ENCODE measurements around the gene TSPAN4.

DNA sequence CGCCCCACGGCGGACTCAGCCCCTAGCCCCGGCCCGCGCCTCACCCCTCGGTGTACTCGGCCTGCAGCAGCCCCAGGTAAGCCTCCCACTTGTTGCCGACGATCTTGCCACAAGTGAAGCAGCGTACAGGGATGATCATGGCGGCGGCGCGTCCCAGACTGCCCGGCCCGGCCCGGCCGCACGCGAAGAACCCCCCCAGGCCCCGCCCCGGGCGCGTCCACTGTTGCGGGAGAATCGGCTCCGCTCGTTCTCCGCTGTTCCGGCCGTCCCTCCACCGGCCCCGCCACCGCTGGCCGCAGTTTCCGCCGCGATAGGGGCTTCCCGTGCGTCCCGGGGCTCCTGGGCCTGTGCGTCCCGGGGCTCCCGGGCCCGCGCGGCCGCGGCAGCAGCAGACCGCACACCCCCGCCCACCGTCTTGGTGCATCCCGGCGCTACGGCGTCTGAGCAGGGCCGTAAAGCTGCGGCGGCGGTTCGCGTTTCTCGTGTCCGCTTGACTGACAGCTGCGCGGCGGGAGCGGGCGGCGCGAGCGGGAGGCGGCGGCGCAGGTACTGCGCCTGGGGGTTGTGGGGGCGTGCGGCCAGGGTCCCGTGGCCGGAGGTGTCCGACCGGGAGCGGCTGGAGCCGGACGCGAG lies at the start of gene TSPAN4, which contains the start of gene POLR2L:
- TF ChIP-seq, protein P1, sequence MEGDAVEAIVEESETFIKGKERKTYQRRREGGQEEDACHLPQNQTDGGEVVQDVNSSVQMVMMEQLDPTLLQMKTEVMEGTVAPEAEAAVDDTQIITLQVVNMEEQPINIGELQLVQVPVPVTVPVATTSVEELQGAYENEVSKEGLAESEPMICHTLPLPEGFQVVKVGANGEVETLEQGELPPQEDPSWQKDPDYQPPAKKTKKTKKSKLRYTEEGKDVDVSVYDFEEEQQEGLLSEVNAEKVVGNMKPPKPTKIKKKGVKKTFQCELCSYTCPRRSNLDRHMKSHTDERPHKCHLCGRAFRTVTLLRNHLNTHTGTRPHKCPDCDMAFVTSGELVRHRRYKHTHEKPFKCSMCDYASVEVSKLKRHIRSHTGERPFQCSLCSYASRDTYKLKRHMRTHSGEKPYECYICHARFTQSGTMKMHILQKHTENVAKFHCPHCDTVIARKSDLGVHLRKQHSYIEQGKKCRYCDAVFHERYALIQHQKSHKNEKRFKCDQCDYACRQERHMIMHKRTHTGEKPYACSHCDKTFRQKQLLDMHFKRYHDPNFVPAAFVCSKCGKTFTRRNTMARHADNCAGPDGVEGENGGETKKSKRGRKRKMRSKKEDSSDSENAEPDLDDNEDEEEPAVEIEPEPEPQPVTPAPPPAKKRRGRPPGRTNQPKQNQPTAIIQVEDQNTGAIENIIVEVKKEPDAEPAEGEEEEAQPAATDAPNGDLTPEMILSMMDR (IDR thresholded peaks at IDR 0.05) = peak in 2 of 3 experiments; percentile 19 to 25
- TF ChIP-seq POLR2AphosphoS5 (IDR thresholded peaks at IDR 0.05) = peak; percentile 88 to 96
- TF ChIP-seq POLR2A (IDR thresholded peaks at IDR 0.05; ENCODE audit: low read depth) = peak; percentile 57
- no peak for TF ChIP-seq EP300 (IDR thresholded peaks at IDR 0.05)

Data from esophagus muscularis mucosa (tissue), 4 donors.